Measurements from ENCODE around the gene LIG4. TPM values are rescaled to one million over a fixed set of nuclear protein-coding genes. Genes with fewer than 3 reads are reported as not detected.
A peak's percentile ranks its signal among the peaks of the same experiment; 100 is the strongest.

Gene LIG4
- total RNA-seq, 1 donor from 2014 or later, result 12.1 TPM

- no peak for DNase-seq (ENCODE audit: extremely low spot score, unreplicated experiment)
- no peaks in the 10 kb centered on the region for H3K9me3 Mint-ChIP-seq (ENCODE audit: unreplicated experiment)
These were observed 12.4 kb upstream of the LIG4 start for GRCh38 chr13:108227651-108228272.

GRCh38 chr13:108226184-108226583, 10.8 kb upstream of the LIG4 start:
- peaks cover 5% of the 10 kb centered on the region for H3K4me1 Mint-ChIP-seq (ENCODE audit: unreplicated experiment)

More at GRCh38 chr13:108227651-108228272, 12.4 kb upstream of the LIG4 start:
- peak; percentile 79 for TF ChIP-seq CTCF (IDR thresholded peaks at IDR 0.05)
- H3K27ac Mint-ChIP-seq (ENCODE audit: unreplicated experiment), result no peak overlapping the region
- no peak overlapping the region for H3K4me3 Mint-ChIP-seq (ENCODE audit: unreplicated experiment)
- no peaks in the 10 kb centered on the region for H3K27me3 Mint-ChIP-seq (ENCODE audit: unreplicated experiment)
- peaks cover 7% of the 10 kb centered on the region for H3K36me3 Mint-ChIP-seq (ENCODE audit: unreplicated experiment)
- peaks cover 5% of the 10 kb centered on the region for H3K4me1 Mint-ChIP-seq (ENCODE audit: unreplicated experiment)

GRCh38 chr13:108225440-108225839, 10.1 kb upstream of the LIG4 start:
- TF ChIP-seq CTCF (IDR thresholded peaks at IDR 0.05), result no peak
- Mint-ChIP-seq H3K4me3 (ENCODE audit: unreplicated experiment) (no peak overlapping the region), H3K9me3 (ENCODE audit: unreplicated experiment) (no peaks in the 10 kb centered on the region), H3K27me3 (ENCODE audit: unreplicated experiment) (no peaks in the 10 kb centered on the region), H3K36me3 (ENCODE audit: unreplicated experiment) (peaks cover 7% of the 10 kb centered on the region), H3K4me1 (ENCODE audit: unreplicated experiment) (peaks cover 8% of the 10 kb centered on the region), H3K27ac (ENCODE audit: unreplicated experiment) (no peak overlapping the region)
- DNase-seq (ENCODE audit: extremely low spot score, unreplicated experiment), result no peak

More at GRCh38 chr13:108226184-108226583, 10.8 kb upstream of the LIG4 start:
- Mint-ChIP-seq H3K36me3 (ENCODE audit: unreplicated experiment) (peaks cover 7% of the 10 kb centered on the region), H3K4me3 (ENCODE audit: unreplicated experiment) (no peak overlapping the region), H3K27me3 (ENCODE audit: unreplicated experiment) (no peaks in the 10 kb centered on the region), H3K27ac (ENCODE audit: unreplicated experiment) (no peak overlapping the region), H3K9me3 (ENCODE audit: unreplicated experiment) (no peaks in the 10 kb centered on the region)
- TF ChIP-seq CTCF (IDR thresholded peaks at IDR 0.05), result no peak
- DNase-seq (ENCODE audit: extremely low spot score, unreplicated experiment), result no peak

GRCh38 chr13:108223687-108224503, 8.6 kb upstream of the LIG4 start:
- no peak overlapping the region for H3K27ac Mint-ChIP-seq (ENCODE audit: unreplicated experiment)
- DNase-seq (ENCODE audit: extremely low spot score, unreplicated experiment), result no peak
- H3K27me3 Mint-ChIP-seq (ENCODE audit: unreplicated experiment), result no peaks in the 10 kb centered on the region
- H3K4me1 Mint-ChIP-seq (ENCODE audit: unreplicated experiment), result peaks cover 22% of the 10 kb centered on the region
- TF ChIP-seq CTCF (IDR thresholded peaks at IDR 0.05), result no peak
- H3K9me3 Mint-ChIP-seq (ENCODE audit: unreplicated experiment), result no peaks in the 10 kb centered on the region
- H3K4me3 Mint-ChIP-seq (ENCODE audit: unreplicated experiment), result no peak overlapping the region
- H3K36me3 Mint-ChIP-seq (ENCODE audit: unreplicated experiment), result no peaks in the 10 kb centered on the region

GRCh38 chr13:108220041-108220440, 4.7 kb upstream of the LIG4 start:
- Mint-ChIP-seq H3K4me1 (ENCODE audit: unreplicated experiment) (peaks cover 39% of the 10 kb centered on the region), H3K4me3 (ENCODE audit: unreplicated experiment) (peak overlapping the region; percentile 12), H3K27me3 (ENCODE audit: unreplicated experiment) (no peaks in the 10 kb centered on the region), H3K9me3 (ENCODE audit: unreplicated experiment) (no peaks in the 10 kb centered on the region), H3K36me3 (ENCODE audit: unreplicated experiment) (no peaks in the 10 kb centered on the region), H3K27ac (ENCODE audit: unreplicated experiment) (no peak overlapping the region)
- no peak for TF ChIP-seq CTCF (IDR thresholded peaks at IDR 0.05)
- DNase-seq (ENCODE audit: extremely low spot score, unreplicated experiment), result no peak

All from osteocyte (in vitro differentiated cells).